Measurements from ENCODE around the gene STPG4.
"Not testable (repeated sequence)": the region's sequence is repeated elsewhere in the genome, so short reads cannot be mapped to it uniquely, and the experiment has no call there.

The STPG4 gene

DNA sequence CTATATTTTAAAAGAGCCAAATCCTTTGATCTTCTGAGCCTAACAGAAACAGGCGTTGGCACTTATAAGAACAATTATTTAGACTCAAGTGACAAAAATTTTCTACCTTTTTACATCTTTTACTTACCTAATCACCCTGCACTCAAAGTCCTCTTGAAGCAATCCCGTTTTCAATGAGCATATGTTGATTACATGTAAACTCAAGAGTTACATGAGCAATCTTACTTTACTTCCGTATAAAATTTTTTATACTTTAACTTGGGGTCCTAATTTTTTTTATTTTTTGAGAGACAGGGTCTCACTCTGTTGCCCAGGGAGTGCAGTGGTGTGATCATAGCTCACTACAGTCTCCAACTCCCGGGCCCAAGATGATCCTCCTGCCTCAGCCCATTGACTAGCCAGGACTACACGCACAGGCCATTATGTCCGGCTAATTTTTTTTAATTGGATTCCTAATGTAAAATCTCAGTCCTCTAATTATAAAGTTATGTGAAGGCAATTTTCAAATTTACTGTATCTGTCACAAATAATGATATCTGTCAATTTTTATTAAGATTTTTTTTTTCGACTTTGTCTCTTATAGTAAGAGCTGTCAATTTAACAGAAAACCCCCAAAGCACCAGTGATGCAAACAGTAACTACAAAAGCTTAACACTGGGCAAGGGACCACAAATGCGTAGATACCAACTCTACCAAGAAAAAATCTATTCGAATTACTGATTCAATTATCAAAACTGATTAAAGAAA lies 19.1 kb upstream of the STPG4 start:
- FAIRE-seq: no peak
- no peak for DNase-seq (ENCODE audit: low spot score)

DNA sequence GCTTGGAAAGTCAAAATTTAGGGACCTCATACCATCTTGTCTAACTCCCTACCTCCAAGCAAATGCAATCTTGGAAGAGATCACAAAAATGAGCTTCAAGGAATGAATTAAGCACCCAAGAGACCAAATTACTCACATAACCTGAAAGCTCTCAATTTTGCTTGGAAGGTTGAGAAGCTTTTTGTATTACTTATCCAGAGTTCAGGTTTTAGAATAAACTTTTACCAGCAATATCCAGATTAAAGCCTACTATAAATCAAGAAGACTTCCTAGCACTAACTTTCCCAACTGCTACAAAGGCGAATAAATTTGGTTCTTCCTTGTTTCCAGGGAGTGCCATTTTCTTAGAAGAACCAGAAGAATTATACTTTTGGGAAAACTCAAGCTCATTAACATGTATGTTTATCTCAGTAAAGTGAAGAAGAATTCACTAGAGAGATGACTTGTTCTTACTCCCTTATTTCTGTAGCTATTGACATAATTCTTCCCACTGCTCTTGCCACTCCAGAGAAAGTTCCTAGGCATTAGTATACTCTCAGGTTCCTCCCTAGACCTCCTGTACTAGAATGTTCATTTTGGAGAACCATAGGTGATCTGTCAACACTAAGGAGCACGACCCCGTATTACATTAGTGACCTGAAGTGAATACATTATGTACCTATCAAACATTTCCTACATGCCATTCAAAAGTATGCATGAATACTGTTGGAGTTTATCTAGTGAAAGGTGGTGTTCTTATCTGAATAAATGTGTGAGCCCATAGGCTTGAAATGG lies 18.0 kb upstream of the STPG4 start:
- FAIRE-seq (no peak), DNase-seq (ENCODE audit: low spot score) (no peak)

DNA sequence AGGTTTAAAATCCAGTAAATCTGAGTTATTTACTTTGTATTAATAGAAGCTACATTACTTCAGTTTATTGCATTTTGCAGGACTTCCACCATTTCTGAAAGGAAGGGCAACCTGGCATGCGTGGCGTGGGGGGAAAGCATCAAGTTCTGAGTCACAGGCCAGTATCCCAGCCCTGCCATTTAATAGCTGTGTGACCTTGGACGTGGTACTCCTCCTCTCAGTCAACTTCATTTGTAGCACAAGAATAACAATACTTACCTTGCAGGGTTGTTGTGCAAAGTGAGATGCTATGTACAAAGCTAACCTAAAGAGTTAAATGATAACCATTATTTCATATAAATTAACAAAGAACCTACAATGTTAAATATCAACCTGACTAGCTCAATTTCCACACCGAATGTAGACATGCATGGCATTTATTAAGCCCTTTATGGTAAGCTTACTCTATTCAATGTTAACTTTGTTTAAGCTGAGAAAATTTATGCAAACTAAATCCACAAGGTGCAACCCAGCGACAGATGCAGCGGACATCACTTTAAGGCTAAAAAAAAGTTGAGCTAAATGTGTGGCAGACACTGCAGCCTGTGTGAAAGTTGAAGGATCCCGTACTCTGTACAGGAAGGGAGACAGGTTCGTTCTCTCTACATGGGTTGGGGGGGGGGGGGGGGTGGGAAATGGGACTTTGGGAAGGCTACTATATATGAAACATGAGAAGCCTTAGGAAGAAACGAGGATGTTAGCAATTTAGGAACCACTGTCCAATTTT lies 17.2 kb upstream of the STPG4 start:
- DNase-seq (ENCODE audit: low spot score) (no peak), FAIRE-seq (peak; percentile 32)

DNA sequence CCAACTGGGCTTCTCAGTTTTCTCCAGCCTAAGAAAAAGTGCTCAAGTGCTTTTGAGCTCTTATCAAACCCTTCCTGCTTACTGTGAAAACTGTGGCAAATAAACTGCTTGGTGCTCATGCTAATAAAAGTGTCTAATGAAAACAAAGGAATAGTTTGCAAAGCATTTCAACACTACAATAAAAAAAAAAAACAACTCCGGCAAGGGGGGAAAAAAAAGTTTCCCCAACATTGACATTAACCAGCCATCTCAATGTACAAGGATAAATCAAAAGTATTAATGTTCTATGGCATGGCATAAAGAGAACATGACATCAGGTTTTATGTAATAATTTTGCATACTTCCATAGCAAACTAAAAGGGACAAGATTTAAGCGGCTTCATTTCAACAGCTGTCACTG lies 14.7 kb upstream of the STPG4 start:
- FAIRE-seq (no peak), DNase-seq (ENCODE audit: low spot score) (no peak)

DNA sequence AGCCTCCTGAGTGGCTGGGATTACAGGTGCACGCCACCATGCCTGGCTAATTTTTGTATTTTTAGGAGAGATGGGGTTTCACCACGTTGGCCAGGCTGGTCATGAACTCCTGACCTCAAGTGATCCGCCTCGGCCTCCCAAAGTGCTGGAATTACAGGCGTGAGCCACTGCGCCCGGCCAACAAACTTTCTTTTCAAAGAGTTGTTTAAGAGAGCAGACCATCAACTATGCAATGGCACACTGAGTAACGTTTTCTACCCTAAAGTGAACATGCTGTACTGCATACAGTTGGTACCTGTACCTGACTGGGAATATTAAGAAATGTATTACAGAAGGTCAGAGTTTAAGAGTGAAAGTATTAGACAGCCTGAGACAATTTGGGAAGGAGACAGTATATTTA lies 13.8 kb upstream of the STPG4 start:
- not testable (repeated sequence) for DNase-seq (ENCODE audit: low spot score); FAIRE-seq

DNA sequence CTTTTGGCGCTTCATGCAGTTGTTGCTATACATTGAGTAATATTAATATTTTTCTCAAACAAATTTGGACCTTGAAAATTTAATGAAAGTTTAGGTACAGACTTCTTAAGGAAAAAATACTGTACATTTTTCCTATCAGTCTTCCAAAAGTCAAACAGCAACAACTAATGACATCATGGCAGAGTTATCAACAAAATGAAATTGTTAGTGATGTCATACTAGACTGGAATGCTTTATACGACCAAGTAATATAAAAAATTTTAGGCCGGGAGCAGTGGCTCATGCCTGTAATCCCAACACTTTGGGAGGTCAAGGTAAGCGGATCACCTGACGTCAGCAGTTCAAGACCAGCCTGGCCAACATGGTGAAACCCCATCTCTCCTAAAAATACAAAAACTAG lies 12.0 kb upstream of the STPG4 start:
- FAIRE-seq (no peak), DNase-seq (ENCODE audit: low spot score) (no peak)

DNA sequence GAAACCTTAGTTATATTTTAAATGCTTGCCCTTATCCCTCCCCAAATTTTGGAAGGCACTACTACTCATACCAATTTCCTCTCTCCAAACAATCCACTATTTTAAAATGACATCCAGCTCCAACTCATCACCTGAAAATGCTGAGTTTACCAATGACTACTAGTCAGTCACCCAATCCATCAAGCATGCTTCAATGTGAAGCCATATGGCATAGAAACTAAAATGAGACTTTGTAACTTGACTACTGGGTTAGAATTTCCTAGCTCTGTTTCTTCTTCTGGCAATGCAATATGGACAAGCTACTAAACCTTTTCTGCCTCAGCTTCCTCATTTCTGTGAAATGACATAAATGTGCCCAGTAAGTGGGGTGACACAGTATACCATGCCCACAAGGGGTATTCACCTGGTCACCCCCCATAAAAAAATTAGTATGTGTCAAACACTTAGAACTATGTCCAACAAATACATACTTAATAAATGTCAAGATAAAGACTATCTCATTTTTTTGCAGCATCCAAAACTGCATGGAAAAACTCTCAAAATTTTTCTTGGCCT lies 10.0 kb upstream of the STPG4 start:
- FAIRE-seq (no peak), DNase-seq (ENCODE audit: low spot score) (no peak)

DNA sequence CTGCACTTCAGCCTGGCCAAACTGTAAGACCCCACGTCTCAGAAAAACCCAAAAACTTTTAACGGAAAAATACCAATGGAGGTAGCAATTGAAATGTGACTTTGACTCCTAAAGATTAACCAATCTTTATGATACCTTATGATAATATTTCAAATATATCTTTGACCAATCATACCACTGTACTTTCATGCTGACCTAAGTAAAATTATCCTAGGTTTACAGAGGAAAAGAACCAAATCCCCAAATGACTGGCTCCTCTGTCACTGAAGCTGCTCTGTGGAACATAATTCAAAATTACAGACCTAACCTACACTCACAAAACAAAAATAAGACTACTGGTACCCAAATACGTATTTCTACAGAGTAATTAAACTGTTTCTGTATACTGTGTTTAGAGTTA lies 7.7 kb upstream of the STPG4 start:
- DNase-seq (ENCODE audit: low spot score) (no peak), FAIRE-seq (no peak)

DNA sequence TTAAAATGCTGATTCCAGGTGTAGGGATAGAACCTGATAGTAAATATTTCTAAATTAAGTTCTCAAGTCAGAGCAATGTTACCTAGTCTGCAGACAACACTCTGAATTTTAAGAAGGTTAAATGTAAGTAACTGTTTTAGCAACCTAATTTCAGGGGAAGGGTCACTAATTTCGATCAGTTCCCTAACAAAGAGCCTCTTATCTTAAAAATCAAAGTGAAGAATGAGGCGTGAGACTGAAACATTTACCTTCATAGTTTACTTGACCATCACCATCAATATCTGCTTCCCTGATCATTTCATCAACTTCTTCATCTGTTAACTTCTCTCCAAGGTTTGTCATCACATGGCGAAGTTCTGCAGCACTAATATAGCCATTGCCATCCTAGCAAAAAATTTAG lies 6.4 kb upstream of the STPG4 start:
- FAIRE-seq: no peak

DNA sequence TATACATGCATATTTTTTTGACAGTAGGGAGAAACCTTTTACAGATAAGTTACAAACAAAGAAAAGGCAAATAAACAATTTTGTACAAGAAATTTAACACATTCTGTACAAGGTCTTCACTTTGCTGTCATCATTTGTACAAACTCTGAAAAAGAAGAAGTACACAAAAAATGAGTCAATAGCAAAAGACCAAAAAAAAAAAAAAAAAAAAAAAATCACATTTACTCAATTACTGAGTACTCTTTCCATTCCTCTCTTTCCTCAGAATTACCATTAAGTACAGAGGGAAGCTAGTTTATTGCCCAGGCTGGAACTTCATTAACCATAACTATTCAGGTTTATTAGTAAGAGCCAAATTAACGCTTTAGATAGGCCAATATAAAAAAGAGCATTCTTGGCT lies 5.6 kb upstream of the STPG4 start:
- DNase-seq (ENCODE audit: low spot score) (no peak), FAIRE-seq (no peak)

More for the DNA sequence above, 6.4 kb upstream of the STPG4 start:
- no peak for DNase-seq (ENCODE audit: low spot score)

DNA sequence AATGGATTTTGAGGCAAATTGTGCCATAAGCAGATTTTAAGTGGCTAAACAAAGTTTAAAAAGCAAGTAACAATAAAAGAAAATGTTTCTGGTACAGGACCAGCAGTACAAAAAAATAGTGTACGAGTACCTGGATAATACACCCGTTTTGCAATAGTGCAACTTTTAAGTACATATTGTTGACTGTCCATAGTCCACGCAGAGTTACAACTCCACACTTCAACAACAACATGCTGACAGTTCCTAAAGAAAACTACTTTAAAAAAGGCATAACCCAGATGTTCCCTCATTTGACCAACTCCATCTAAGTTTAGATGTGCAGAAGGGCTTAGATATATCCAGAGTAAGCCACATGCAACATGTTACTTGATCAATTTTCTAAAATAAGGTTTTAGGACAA lies 5.1 kb upstream of the STPG4 start:
- no peak for FAIRE-seq
- DNase-seq (ENCODE audit: low spot score): no peak

DNA sequence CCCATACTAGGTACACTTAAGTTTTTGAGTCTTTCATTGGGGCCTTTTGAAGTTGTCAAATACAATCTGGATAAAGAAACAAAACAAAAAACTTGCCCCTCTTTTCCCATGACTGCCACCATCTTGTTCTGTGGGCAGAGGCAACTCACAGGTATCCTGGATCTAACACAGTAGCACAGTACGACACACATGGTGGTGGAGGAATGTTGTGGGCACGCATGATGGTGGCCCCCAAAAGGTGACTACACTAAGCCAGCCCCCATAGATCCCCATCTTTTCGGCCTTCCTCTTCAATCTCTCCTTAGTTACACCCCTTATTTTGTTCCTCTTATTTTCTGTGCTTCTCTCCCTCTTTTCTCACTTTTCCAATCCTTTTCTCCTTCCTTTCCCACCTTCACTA lies 4.5 kb upstream of the STPG4 start:
- no peak for DNase-seq (ENCODE audit: low spot score)
- no peak for FAIRE-seq

DNA sequence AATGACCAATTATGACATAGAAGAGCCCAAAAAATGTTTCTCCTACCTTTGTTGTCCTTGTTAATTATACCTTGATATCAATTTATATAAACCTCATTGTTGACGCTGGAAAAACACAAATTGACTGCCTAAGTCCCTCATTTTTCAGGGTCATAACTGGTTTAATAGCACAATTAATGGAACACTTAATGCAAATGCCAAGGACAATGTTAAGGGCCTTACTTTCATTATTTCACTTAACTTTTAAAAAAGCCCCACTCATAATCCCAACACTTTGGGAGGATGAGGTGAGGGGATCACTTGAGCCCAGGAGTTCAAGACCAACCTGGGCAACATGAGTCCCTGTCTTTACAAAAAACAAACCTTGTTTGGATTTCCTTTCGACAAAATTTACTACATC lies 3.5 kb upstream of the STPG4 start:
- no peak for DNase-seq (ENCODE audit: low spot score)
- FAIRE-seq: no peak

DNA sequence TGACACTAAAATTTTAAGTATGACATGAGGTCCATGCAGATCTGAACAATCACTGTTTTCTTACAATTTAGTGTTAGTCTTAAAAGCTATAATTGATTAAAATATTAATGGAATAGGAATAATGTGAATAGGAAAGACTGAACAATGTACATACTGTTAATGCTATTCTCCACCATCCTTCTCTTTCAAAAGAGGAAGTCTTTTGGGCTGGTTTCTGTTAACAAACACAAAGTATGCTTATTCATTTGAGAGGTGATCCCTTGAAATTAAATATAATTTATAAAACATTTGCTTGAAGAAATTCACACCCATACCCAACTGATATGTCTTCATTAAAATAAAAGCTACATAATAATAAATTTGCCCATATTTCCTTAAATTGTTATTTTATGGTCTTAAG lies 2.3 kb downstream of the STPG4 start:
- DNase-seq (ENCODE audit: low spot score) (no peak), FAIRE-seq (no peak)

DNA sequence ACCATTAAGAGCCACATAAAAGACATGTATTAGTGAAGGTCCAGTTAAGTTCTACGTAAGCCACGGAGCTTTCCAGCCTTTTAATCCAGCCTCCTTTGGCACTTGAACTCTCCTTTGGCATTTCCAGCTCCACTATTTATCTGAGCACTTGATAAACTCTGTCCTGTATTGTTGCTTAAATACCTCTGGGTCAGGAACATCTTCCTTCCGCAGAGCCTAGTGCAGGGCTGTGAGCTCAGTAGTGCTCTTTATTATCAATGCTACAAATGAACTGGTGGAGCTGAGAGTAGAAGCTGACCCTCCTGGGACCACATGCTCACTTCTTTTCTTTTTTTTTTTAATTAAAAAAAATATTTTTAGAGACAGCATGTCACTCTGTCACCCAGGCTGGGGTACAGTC lies 4.9 kb downstream of the STPG4 start:
- FAIRE-seq: no peak
- no peak for DNase-seq (ENCODE audit: low spot score)

DNA sequence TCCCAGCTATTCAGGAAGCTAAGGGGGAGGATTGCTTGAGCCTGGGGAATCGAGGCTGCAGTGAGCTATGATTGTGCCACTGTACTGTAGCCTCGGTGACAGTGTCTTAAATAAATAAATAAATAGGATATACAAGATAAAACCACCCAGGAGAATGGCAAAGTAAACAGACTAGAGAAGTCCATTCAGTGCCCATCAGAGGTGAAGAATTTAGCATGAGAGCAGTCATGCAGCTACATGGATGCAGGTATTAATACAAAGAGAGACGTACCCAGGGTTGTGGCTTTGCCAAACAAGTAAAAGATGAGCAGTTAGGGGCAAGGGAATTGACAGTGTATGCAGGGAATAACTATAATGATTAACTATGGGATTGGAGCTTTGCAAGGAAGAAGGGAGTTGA lies 8.1 kb downstream of the STPG4 start:
- FAIRE-seq: no peak

DNA sequence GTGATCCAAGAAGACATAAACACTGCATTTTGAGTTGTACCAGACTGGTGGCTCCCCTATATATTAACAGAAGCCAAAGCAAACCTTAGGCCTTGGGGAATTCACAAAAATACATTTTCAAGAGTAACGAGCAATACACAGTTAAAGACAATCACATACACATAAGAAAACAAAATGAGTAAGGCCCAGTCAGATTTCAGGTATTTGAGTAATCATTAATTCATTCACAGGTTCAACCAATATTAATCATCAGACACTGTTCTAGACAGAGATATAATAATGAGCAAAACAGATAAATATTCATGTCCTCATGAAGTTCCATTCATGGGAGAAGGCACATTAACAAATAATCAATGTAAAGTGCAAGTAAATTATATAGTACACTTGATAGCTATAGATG lies 9.6 kb downstream of the STPG4 start:
- FAIRE-seq (no peak), DNase-seq (ENCODE audit: low spot score) (no peak)

More for the DNA sequence above, 8.1 kb downstream of the STPG4 start:
- no peak for DNase-seq (ENCODE audit: low spot score)

DNA sequence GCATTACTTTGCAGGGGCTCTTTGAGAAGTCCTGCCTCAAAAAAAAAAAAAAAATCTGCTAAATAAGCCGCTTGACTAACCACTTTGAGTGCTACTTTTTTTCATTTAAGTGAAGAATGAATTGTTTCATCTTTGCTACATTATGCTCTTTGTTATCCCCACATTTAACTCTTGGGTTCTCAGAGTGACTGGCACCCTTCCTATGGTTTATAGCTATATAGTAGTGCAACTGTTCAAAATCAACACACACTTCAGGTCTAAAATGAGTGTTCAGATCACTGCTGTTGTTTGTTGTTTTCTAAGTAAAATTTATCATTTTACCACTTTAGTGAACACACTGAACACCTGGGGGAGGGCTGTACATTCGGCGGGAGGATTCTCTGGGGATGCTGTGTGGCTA lies 13.6 kb downstream of the STPG4 start:
- FAIRE-seq (no peak), DNase-seq (ENCODE audit: low spot score) (no peak)

DNA sequence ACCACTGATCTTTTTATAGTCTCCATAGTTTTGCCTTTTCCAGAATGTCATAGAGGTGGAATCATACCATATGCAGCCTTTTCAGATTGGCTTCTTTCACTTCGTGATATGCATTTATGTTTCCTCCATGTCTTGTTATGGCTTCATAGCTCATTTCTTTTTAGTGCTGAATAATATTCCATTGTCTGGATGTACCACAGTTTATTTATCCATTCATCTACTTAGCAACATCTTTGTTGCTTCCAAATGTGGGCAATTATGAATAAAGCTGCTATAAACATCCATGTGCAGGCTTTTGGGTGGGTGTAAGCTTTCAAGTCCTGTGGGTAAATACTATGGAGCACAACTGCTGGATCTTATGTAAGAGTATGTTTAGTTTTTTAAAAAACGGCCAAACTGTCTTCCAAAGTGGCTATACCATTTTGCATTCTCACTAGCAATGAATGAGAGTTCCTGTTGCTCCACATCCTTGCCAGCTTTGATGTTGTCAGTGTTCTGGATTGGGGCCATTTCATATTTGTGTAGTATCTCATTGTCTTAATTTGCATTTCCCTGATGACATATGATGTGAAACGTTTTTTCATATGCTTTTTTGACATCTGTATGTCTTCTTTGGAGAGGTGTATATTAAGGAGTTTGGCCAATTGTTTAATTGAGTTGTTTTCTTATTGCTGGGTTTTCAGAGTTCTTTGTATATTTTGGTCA lies 20.6 kb downstream of the STPG4 start:
- FAIRE-seq: no peak
- DNase-seq (ENCODE audit: low spot score): no peak

DNA sequence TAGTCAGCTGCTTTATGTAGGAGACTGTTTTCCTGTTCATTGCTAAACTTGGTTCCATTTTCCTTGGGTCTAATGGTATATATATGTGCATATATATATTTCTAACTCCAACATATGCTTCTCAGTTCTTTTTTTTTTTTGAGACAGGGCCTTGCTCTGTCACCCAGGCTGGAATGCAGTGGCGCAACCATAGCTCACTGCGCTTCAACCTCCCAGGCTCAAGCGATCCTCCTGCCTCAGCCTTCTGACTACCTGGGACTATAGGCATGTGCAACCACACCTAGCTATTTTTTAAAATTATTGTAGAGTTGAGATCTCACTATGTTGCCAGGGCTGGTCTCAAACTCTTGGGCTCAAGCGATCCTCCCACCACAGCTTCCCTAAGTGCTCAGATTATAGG lies 22.1 kb downstream of the STPG4 start:
- FAIRE-seq (no peak), DNase-seq (ENCODE audit: low spot score) (no peak)

DNA sequence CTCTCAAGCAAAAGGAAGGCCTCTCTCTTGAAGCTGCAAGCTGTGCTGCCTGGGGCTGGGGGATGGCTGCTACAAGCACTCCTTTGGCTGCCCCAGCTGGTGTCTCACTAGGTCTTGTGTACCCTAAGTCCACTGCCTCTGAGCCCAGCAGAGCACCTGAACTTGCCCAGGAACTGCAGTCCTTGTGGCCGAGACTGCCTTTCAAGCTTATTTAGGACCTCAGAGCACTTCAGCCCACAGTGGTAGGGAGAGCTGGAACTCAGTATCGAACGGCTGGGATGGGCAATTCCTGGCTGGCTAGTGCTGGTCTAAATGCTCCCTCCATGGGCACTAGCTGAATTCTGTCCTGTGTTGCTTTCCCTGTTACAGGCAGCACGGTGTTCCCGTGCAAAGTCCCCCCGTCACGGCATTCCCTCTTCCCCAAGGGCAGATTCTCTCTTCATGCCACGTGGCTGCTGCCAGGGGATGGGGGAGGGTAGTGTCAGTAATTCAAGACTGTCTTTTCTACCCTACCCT lies 25.9 kb downstream of the STPG4 start:
- FAIRE-seq (no peak), DNase-seq (ENCODE audit: low spot score) (no peak)

Data from urothelium cell line (cell line).